ENCODE data around the gene SLC12A4.

SLC12A4 gene

GRCh38 chr16:67963292-67963661 is 5.2 kb downstream of the SLC12A4 start:
- no peak for DNase-seq (ENCODE audit: low read depth)

- DNase-seq (ENCODE audit: low read depth), result no peak
Measured at GRCh38 chr16:67962135-67962534, 6.3 kb downstream of the SLC12A4 start.

- no peak for DNase-seq (ENCODE audit: low read depth)
Measured at GRCh38 chr16:67961551-67961957, 6.9 kb downstream of the SLC12A4 start.

- no peak for DNase-seq (ENCODE audit: low read depth)
Measured at GRCh38 chr16:67959536-67960329, 8.7 kb downstream of the SLC12A4 start.

GRCh38 chr16:67957622-67958021 is 10.8 kb downstream of the SLC12A4 start:
- DNase-seq (ENCODE audit: low read depth), result no peak

- no peak for DNase-seq (ENCODE audit: low read depth)
Measured at GRCh38 chr16:67954421-67955196, 13.8 kb downstream of the SLC12A4 start.

- no peak for DNase-seq (ENCODE audit: low read depth)
Measured at GRCh38 chr16:67953641-67954375, 14.6 kb downstream of the SLC12A4 start.

GRCh38 chr16:67951485-67951884 is 17.0 kb downstream of the SLC12A4 start:
- no peak for DNase-seq (ENCODE audit: low read depth)

GRCh38 chr16:67950335-67950843 is 18.0 kb downstream of the SLC12A4 start:
- no peak for DNase-seq (ENCODE audit: low read depth)

- no peak for DNase-seq (ENCODE audit: low read depth)
Measured at GRCh38 chr16:67949645-67950044, 18.8 kb downstream of the SLC12A4 start.

- no peak for DNase-seq (ENCODE audit: low read depth)
Measured at GRCh38 chr16:67948015-67948414, 20.4 kb downstream of the SLC12A4 start.

- no peak for DNase-seq (ENCODE audit: low read depth)
Measured at GRCh38 chr16:67946966-67947558, 21.4 kb downstream of the SLC12A4 start.

GRCh38 chr16:67946128-67946569 is 22.3 kb downstream of the SLC12A4 start:
- no peak for DNase-seq (ENCODE audit: low read depth)

- no peak for DNase-seq (ENCODE audit: low read depth)
Measured at GRCh38 chr16:67945392-67945933, 23.0 kb downstream of the SLC12A4 start.

GRCh38 chr16:67944690-67945391 is 23.6 kb downstream of the SLC12A4 start:
- DNase-seq (ENCODE audit: low read depth), result no peak

- DNase-seq (ENCODE audit: low read depth), result no peak
Measured at GRCh38 chr16:67943619-67944504, 24.6 kb downstream of the SLC12A4 start, which contains the start of gene LCAT. Gene LCAT (minus strand): TSS chr16:67944120. CDS start chr16:67944101, 19 bp downstream.

- no peak for DNase-seq (ENCODE audit: low read depth)
Measured at GRCh38 chr16:67943256-67943618, 25.2 kb downstream of the SLC12A4 start.

- no peak for DNase-seq (ENCODE audit: low read depth)
Measured at GRCh38 chr16:67942510-67943255, 25.8 kb downstream of the SLC12A4 start.

- no peak for DNase-seq (ENCODE audit: low read depth)
Measured at GRCh38 chr16:67942200-67942509, 26.3 kb downstream of the SLC12A4 start.

Data from stimulated activated CD8-positive, alpha-beta memory T cell treated with anti-CD3 and anti-CD28 coated beads, Interleukin-15, amount 100 ng/mL, for 24 hours (primary cell).